ENCODE measurements around the gene KRTAP10-10.
"Not testable (repeated sequence)": the region's sequence is repeated elsewhere in the genome, so short reads cannot be mapped to it uniquely, and the experiment has no call there.

KRTAP10-10 gene

DNA sequence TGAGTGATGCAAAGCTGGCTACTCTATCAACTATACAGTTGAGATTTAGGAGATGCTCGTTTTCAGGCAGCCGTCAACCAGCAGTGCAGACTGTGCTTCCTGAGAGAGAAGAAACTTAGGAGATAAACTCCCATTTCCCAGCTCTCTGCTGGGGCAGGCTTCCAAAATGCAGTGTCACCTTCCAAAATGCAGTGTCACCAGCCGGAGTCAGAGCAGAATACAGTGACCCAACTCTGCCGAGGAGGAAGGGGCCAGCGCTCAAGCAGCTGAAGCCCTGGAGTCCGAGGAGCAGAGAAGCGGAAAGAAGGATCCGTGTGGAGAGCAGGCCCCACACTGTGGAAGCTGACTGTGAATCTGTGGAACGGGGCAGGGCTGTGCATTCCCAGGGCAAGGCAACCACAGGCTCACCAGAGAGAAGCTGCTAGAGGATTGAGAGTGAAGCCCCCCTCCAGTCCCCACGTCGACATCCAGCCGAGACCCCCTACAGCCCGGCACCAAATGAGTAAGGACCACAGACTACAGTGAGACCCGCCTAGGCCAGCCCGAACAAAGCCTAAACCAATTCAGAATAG lies 45.5 kb downstream of the KRTAP10-10 start:
- no peak for DNase-seq (ENCODE audit: low read depth)
- TF ChIP-seq, protein P1, sequence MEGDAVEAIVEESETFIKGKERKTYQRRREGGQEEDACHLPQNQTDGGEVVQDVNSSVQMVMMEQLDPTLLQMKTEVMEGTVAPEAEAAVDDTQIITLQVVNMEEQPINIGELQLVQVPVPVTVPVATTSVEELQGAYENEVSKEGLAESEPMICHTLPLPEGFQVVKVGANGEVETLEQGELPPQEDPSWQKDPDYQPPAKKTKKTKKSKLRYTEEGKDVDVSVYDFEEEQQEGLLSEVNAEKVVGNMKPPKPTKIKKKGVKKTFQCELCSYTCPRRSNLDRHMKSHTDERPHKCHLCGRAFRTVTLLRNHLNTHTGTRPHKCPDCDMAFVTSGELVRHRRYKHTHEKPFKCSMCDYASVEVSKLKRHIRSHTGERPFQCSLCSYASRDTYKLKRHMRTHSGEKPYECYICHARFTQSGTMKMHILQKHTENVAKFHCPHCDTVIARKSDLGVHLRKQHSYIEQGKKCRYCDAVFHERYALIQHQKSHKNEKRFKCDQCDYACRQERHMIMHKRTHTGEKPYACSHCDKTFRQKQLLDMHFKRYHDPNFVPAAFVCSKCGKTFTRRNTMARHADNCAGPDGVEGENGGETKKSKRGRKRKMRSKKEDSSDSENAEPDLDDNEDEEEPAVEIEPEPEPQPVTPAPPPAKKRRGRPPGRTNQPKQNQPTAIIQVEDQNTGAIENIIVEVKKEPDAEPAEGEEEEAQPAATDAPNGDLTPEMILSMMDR (IDR thresholded peaks at IDR 0.05; ENCODE audit: low read depth, low read length, missing control alignments): no peak
- no peak overlapping the region for H3K4me3 ChIP-seq (ENCODE audit: low read depth, low read length)

DNA sequence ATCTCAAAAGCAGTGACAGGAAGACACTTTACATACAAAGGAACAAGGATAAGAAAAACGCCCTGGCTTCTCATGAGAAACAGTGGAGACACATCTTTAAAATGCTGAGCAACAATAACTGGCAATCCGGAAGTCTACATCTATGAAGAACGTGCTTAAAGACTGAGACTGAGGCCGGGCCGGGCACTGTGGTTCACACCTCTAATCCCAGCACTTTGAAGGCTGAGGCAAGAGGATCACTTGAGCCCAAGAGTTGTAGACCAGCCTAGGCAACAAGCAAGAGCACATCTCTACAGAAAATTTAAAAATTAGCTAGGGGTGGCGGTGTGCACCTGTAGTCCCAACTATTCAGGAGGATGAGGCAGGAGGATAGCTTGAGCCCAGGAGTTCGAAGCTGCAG lies 46.9 kb downstream of the KRTAP10-10 start:
- TF ChIP-seq, protein P1 (IDR thresholded peaks at IDR 0.05; ENCODE audit: low read depth, low read length, missing control alignments): no peak
- DNase-seq (ENCODE audit: low read depth): no peak
- no peak overlapping the region for H3K4me3 ChIP-seq (ENCODE audit: low read depth, low read length)

DNA sequence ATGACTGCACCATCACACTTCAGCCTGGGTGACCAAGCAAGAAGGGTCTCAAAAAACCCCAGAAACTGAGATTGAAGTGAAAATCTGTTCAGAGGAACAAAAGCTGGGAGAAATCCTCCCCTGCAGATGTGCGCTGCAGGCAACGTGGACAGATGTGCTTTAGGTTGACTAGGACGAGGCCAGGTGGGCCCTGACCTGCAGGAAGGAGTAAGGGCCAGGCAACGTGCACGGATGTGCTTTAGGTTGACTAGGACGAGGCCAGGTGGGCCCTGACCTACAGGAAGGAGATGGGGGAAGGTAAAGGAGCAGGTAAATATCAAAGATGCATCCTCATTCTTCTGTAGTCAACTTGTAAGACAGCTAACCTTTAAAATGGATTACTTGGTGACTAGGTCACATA lies 47.3 kb downstream of the KRTAP10-10 start:
- H3K4me3 ChIP-seq (ENCODE audit: low read depth, low read length): no peak overlapping the region
- TF ChIP-seq, protein P1 (IDR thresholded peaks at IDR 0.05; ENCODE audit: low read depth, low read length, missing control alignments): no peak
- no peak for DNase-seq (ENCODE audit: low read depth)

DNA sequence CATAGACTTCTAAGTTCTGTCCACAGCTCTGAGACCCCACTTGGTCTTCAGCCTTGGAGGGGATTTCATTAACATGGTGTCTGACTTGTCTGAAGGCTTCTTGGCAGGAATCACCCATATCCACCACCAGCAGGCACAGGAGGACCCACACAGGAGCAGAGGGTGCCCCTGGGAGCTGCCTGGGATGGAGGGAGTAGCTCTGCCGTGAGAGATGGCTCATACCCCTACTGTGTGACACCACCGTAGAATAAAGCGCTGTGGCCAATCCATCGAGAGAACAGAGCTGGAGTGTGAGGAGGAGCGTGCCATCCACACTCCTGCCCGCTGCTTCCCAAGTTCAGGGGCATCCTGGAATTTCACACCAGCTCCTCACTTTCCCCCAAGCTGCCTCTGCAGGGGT lies 47.9 kb downstream of the KRTAP10-10 start:
- not testable (repeated sequence) for H3K4me3 ChIP-seq (ENCODE audit: low read depth, low read length); DNase-seq (ENCODE audit: low read depth)

DNA sequence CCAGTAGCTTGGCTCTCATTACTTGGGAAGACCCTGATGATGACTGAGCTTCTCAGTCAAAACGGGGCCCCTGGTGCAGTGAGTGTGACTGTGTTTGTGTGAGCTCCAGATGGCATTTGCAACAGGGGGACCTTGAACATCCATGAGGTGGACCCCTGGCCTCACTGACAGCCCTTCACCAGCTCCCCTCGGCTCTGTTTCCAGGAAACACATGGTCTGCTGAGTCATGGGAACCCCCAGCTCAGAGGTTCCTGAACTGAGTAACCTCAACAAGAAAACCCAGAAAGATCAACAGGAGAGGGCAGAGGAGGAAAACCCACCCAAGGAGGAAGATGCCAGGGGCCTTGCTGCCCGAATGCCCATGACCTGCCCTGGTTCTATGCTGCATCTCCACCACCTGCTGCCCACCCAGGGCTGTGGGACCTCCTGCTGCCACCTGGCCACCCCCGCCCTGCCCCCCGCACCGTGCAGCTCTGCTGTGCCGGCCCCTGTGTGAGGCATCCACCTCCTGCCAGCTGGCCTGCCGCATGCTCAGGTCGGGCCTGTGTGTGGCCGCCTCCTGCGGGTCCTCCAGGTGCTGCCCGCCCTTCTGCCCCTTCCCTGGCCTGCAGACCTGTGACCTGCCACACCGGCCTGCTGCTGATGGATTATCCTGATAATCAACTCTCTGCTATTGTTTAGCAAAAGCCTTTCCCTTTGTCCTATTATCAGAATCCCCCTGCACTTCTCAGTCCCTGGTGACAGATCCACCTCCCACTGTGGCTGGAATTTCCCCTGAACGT lies 49.0 kb downstream of the KRTAP10-10 start:
- no peak for DNase-seq (ENCODE audit: low read depth)
- TF ChIP-seq, protein P1 (IDR thresholded peaks at IDR 0.05; ENCODE audit: low read depth, low read length, missing control alignments): no peak
- no peak overlapping the region for H3K4me3 ChIP-seq (ENCODE audit: low read depth, low read length)

DNA sequence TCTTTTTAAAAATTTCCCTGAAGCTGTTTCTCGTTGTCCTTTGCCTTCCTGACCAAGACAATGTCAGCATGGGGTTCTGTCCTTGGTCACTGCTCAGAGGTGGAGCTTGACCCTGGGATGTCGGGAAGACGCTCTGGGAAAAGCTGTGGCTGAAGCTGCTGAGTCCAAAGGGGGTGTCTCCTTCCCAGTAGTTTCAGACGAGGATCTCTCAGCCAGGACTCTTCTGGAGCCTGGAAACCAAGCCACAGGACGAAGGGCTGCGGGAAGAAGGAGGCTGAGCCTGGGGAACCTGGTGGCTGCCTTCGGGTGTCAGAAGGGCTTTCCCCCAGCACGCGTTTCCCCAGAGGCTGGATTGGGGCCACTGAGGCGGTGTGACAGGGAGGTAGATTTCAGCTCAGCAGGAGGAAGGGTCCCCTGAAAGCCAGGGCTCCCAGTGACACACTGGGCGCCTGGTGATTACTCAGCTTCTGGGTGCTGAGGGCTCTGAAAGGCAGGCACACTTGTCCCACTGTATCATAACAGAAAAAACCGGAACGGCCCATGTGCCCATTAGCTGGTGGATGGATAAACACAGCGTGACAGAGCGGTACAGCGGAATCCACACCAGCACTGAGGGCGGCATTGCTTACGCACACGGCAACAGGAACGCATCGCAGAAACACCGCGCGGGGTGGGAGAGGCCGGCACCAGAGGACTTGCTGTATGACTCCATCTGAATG lies 49.8 kb downstream of the KRTAP10-10 start:
- no peak for DNase-seq (ENCODE audit: low read depth)
- no peak overlapping the region for H3K4me3 ChIP-seq (ENCODE audit: low read depth, low read length)
- TF ChIP-seq, protein P1 (IDR thresholded peaks at IDR 0.05; ENCODE audit: low read depth, low read length, missing control alignments): no peak

DNA sequence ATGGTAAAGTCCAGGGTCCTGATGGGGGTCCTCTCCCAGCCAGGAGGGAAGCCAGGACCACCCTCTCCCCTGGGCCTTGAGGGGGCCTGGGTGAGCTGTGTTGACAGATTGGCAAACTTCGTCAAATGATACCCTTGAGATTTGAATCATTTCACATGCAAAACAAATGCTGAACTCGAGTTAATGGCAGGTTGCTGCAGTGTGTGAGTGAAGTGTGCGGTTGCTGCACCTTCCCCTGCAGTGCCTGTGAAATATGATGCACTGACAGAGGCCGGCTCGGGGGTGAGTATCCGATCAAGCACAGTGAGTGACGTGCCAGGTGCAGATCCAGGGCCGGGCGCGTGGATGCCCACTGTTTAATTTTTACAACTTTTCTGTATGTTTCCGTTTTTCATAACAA lies 50.5 kb downstream of the KRTAP10-10 start:
- no peak for DNase-seq (ENCODE audit: low read depth)
- TF ChIP-seq, protein P1 (IDR thresholded peaks at IDR 0.05; ENCODE audit: low read depth, low read length, missing control alignments): no peak
- no peak overlapping the region for H3K4me3 ChIP-seq (ENCODE audit: low read depth, low read length)
